HG02870 (cell line): ENCODE measurements around the gene NHERF2.

Experiments used
- ATAC-seq: cut with Tn5 transposase; IDR thresholded peaks from one replicate; pipeline ENCODE4 v1.9.1; 2021; ENCODE audit warnings: mild to moderate bottlenecking, moderate library complexity; ENCODE audit not compliant: unreplicated experiment

NHERF2 gene

DNA sequence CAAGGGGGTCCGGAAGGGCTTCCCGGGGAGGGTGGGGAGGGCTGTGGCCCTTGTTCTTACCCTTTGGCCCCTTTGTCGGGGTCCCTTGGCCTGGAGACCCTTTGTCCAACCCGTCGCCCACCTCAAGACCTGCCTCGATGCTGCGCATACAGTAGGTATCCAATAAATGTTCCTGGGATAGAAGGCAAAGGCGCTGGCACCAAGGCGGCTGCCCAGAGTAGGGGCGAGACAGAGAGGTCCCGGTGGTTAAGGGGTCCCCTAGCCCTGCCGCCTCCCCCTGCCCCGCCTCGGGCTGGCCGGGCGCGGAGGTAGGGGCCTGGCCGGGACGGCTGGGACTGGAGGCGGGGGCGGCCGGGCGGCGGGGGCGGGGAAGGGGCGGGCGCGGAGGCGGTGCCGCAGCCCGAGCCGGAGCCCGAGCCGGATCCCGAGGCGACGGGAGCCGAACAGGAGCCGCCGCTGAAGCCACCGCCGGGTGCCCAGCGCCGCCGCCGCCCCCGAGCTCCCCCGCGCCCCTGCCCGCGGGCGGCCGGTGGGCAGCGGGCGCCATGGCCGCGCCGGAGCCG is at the start of gene NHERF2:
Gene NHERF2, plus strand, starts transcription at position 442 of the 563 bp plus-strand sequence. Its CDS starts 104 bp downstream, at position 546.
- ATAC-seq = no peak

DNA sequence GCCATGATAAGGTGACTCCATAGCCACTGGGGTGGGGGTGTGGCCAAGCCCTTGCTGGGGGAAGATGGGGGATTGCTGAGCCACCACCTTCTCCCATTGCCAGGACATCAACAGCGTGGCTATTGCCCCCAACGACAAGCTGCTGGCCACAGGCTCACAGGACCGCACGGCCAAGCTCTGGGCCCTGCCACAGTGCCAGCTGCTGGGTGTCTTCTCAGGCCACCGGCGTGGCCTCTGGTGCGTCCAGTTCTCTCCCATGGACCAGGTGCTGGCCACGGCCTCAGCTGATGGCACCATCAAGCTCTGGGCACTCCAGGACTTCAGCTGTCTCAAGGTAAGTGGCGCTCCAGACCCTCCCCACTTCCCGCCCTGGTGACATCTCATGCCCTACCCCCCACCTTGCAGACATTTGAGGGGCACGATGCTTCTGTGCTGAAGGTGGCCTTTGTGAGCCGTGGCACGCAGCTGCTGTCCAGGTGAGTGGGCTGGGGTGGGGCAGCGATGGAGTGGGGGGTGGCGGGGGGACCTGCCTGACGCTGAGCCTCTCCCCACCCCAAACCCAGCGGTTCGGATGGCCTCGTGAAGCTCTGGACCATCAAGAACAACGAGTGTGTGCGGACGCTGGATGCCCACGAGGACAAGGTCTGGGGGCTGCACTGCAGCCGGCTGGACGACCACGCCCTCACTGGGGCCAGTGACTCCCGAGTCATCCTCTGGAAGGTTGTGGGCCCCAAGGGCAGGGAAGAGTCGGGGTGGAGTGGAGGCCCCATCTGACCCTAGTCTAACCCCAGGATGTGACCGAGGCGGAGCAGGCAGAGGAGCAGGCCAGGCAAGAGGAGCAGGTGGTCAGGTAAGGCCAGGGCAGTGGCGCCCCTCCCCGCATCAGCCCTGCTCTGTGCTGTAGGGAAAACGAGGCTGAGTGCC is 49.5 kb upstream of the NHERF2 start:
- ATAC-seq = no peak

DNA sequence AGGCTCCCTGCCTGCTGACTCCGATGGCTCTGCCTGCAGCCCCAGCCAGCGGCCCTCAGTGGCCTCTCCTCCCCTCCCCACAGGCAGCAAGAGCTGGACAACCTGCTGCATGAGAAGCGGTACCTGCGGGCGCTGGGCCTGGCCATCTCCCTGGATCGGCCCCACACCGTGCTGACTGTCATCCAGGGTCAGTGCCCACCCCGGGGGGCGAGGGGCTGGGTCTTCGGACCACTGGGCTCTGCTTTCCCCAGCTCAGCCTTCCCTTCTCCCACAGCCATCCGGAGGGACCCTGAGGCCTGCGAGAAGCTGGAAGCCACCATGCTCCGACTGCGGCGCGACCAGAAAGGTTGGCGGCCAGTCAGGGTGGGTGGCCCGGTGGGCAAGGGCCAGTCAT is 48.8 kb upstream of the NHERF2 start:
- ATAC-seq = no peak

DNA sequence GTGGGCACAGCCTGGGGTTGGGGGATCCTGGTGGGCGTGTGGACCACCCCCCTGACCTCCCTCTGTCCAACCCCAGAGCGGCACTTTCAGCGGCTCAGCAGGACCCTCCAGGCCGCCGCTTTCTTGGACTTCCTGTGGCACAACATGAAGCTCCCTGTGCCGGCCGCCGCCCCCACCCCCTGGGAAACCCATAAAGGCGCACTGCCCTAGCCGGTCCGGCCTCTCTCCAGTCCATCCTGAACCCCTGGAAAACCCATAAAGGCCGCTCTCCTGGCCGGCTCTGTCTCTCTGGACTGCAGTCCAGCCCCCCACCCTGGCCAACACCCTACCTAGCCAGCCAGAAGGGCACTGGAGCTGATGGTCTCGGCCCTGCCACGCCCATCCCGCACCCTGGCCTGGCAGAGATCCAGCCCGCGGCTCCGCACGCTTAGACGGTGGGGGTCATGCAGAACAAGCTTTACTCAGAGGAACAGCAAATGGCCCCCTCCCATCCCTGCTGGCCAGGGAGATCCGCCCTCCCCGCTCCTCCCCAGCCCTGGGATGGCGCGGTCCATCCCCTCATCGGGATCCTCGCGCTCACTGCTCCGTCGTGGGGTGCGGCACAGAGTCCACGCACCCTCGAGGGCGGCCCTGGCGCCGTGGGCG is 48.1 kb upstream of the NHERF2 start:
- no peak for ATAC-seq

DNA sequence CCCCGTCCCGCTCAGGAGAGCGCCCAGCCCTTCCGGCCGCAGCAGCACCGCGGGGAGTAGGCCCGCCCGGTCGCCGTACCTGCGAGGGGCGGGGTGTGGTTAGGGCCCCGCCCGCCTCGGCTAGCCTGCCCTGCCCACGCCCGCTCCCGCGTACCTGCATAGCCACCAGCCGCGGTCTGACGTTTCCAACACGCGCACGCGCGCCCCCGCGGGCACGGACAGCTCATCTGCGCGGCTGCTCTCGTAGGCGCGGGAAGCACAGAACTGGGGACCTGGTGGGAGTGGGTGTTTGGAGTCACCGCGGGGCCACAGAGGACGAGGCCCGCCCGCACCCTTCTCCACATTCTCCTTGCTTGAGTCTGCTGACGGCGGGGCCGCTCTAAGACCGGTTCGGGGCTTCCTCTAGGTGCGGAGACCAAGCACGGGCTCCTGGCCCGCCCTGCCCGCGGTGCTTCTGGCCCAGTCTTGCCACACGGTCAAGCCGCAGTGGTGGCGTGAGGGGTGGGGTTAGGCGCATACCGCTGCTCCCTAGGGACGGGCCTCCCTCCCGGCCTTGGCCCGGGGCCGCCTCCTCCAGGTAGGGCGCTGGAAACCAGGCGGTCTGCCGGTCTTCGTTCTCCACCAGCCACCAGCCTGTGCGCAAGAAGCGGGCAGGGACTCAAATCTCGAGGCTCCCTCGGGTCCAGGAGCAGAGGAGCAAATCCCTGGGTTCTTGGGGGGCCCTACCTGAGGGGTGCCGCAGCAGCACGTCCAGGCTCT is 47.3 kb upstream of the NHERF2 start:
- no peak for ATAC-seq

DNA sequence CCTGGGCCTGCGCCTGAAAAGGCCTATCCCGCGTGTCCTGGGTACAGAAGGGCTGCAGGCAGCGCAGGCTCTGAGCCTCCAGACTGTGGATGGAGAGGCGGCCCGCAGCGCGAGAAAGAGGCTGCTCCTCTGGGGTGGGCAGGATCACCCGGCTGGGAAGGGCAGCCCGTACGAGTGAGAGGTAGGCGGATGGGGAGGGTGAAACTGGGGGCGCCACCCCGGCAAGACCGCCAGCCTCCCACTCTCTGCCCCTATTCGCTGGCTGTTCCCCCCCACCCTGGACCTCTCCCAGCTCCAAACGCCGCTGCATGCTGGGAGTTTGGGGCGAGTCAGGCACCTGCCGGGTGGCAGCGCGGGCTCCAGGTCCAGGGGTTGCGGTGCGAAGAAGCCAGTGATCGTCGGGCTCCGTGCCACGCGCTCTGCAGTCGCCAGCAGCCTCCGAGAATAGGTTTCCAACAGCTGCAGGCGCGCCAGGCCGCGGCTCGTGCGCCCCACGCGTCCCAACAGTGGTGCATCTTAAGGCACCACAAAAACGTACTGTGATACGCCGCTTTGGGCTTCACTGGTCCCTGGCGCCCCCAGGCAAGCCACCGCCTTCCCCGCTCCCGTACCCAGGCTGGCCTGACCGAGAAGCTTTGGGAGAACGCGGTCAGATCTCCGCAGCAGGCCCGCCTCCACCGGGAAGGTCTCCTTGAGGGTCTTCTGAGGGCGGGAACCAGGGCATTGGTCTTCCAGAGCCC is 46.5 kb upstream of the NHERF2 start:
- no peak for ATAC-seq

DNA sequence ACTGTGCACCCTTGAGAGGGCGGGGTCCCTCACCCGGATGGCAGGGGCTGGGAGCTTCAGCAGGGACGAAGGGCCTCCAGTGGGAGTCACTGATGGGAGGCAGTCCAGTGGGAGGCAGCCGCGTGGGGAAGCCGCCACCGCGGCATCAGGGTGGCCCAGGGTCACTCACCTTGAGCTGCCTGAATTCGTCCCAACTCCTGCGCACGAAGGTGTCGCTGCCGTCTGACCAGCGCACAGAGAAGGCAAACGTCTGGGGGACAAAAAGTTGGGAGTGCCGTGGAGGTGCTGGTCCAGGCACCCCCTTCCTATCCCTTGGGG is 46.0 kb upstream of the NHERF2 start:
- no peak for ATAC-seq

DNA sequence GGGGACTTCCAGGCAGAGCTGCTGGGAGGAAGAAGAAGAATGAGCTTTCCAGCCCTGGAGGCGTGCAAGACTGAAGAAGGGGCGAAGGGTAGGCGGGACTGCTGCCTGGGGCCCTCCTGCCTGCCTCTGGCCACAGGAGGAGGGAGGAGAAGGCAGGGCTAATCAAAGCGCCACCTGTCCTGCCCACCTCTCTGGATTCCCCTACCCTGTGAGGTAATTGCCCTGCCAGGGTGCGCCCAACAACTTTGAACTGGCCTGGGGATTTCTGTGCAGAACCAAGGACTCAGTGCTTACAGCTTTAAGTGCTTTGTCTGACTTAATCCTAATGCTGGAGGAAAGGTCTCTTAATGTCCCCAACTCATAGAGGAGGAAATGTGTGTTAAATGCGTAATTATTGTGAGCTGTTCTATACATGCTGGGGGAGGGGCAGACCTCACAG is 45.3 kb upstream of the NHERF2 start, which contains the start of gene NOXO1:
Gene NOXO1, minus strand, starts transcription at position 72 of the 439 bp plus-strand sequence. CDS start 290 bp downstream, outside the sequence.
- no peak for ATAC-seq

DNA sequence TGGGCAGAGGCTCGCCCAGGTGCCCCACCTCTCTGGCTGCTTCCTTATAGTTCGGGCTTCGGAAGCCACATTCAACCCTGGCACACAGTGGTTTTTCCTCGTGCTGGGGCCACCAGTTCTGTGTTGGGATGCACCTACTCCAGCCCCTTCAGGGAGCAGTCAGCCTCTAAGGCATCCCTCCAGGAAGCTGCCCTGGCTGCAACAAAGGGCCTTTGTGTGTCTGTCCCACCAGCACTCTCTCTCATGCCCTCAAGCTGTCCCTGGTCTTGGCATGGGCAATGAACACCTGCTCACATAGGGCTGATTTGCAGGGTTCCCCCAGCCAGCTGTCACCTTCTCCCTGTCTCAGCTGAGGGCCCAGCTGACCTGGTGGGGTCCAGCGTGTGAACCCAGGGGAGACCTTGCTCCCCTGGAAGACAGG is 44.7 kb upstream of the NHERF2 start:
- no peak for ATAC-seq

DNA sequence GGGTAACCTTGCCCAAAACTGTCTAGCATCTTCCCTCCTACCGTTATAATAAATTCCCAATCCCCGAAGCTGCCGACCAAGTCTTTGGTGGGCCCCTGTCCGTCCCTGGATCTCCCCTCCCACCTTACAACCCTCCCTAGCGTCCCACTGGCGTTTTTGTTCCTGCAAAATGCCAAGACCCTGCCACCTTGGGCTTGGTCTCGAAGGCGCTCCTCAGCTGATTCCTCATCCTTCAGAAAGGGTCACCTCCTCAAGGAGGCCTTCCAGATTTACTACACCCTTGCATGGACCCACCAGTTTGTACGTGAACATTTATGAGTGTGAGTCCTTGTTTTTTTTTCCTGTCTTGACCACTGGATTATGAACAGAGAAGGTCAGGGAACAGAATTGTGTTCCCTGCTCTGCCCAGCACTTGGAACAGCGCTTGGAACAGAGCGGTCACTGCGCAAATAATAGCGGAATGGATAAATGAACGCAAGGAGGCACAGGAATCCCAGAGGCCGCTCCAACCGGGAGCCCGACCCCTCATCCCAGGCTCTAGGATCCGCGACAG is 43.6 kb upstream of the NHERF2 start:
- ATAC-seq = no peak

DNA sequence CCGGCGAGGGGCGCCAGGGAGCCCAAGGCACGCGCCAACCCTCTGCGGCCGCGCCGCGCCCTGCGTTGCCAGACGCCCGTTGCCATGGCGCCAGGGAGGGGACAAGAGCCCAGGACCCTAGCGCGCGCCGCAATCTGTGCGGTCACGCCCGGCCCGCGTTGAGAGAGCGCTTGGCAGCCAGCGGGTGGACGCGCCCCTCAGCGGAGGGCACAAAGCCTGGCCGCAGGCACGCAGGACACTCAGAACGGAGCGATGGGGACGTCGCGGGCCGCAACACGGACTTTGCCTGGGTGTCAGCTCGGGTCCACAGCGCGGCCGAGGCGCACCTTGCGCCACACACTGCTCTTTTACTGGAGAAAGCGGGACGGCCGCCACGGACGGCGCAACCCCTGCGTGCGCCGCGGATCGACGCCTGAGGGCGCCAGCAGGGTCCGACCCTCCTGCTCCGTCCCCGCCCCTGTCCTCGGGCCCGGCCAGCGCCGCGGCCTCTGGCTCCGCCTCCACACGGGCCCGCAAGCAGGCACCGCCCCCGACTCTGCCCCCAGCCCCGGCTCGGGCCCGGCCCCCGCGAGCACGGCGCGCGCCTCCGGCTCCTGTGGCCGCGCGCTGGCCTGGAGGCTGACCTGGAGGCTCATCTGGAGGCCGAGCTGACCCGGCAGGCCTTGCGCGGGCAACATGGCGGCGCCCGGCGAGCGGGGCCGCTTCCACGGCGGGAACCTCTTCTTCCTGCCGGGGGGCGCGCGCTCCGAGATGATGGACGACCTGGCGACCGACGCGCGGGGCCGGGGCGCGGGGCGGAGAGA is 43.0 kb upstream of the NHERF2 start, which contains the start of gene GFER:
Gene GFER, plus strand, starts transcription at position 650 of the 803 bp plus-strand sequence. Its CDS starts 26 bp downstream, at position 676.
- peak; percentile 76 for ATAC-seq

DNA sequence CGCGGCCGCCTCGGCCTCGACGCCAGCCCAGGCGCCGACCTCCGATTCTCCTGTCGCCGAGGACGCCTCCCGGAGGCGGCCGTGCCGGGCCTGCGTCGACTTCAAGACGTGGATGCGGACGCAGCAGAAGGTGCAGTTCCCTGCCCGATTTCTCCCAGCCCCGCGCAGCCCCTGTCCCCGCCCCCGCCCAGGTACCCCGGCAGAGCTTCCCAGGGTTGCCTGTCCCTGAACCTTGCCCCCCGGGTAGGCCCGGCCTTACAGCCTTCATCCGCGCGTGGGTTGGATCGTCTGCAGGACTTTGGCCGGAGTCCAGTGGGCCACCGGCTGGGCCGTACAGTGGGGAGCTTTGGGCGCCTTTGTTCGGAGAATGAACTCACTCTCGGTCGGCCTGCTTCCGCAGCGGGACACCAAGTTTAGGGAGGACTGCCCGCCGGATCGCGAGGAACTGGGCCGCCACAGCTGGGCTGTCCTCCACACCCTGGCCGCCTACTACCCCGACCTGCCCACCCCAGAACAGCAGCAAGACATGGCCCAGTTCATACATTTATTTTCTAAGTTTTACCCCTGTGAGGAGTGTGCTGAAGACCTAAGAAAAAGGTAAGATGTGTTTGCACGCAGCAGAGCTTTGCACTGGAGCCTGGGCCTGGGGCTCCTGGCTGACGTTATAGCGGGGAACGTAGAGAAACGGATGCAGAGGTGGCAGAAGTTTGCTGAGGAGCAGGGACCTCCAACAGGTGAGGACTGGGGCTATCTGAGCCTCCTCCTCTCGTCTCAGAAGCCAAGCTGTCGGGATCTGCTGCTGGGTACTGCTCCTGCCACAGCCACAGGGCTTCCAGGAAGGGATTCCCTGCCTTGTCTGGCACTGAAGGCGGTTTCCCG is 42.1 kb upstream of the NHERF2 start:
- ATAC-seq = peak; percentile 27

DNA sequence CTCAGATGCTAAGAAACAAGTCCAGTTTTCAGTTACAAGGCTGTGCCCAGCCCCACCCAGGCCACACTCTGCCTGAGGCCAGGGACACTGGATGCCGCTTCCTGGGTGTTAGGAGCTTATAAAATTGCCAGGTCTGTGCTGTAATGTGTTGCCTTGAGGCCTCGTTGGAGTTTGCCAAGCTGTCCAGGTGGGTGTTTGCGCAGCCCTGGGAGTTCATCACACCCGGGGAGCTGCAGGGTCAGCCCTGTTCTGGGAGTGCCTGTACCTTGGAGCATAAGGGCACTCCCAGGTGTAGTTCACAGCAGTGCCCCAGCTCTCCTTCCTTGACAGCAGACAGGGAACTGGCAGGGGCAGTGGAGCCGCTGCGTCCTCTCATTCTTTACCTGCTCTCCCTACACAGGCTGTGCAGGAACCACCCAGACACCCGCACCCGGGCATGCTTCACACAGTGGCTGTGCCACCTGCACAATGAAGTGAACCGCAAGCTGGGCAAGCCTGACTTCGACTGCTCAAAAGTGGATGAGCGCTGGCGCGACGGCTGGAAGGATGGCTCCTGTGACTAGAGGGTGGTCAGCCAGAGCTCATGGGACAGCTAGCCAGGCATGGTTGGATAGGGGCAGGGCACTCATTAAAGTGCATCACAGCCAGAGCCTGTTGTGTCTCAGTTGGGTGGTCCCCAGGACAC is 41.1 kb upstream of the NHERF2 start:
- no peak for ATAC-seq

DNA sequence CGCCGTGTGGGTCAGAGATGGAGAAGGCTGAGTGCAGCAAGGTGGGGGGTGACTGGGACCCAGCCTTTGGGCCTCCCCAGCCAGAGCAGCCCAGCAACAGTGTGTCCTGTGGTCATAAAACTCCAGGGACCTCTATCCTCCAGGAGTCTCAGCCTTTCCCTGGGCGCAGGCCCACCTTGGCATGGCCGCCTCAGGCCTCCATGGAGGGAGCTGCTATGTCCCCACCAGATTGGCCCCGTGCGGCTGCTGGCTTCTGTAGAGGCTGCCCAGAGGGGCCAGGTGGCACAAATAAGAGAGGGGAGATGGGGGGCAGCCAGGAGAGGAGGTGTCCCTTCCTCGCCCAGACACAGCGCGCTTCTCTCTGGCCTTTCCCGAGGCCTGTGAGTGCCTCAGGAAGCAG is 39.5 kb upstream of the NHERF2 start:
- ATAC-seq = no peak

DNA sequence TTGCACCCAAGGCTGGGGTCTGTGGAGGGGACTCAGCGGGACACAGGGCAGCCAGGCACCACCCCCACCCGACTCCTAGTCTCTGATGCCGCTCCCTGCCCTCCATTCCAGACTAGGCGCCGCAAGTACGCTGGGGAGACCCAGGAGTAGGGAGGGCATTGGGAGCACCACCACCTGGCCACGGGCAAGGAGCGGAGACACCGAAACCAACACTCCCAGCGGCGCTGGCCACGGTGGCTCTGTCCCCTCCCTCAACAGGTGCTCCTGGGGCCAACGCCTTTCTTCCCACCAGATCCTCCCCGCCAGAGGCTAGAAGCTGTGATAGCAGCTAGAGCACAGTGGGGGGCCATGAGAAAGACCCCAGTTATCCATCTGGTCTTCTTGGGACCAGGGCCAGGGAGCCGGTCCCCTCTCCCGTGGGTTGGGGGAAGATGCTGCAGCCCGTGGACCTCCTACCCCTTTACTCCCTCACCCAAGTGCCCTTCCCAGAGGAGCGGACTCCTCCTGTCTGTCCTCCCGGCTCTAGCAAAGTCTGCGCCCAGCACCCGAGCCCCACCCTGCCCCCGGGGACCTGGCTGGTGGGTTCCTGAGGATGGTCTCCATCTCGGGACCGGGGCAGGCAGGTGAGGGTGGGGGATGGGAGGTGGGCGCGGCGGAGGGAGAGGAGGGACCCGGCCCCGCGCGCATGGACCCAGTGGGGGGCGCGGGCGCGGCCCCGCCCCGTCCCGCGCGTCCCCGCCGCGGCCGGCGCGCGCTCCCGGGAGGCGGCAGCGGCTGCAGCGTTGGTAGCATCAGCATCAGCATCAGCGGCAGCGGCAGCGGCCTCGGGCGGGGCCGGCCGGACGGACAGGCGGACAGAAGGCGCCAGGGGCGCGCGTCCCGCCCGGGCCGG is 37.2 kb upstream of the NHERF2 start, which contains the start of gene SYNGR3:
Gene SYNGR3, plus strand, starts transcription at position 762 of the 892 bp plus-strand sequence. CDS start 133 bp downstream, outside the sequence.
- no peak for ATAC-seq

DNA sequence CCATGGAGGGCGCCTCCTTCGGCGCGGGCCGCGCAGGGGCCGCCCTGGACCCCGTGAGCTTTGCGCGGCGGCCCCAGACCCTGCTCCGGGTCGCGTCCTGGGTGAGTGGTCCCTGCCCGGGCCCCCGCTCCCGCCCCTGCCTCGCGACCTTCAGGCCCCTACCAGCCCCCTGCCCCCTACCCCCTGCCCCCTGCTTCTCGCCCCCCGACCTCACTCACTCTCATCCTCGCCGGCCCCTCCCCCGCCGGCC is 36.7 kb upstream of the NHERF2 start:
- ATAC-seq = no peak
